ENCODE results near the gene RMND1. TPM values are rescaled to one million over a fixed set of nuclear protein-coding genes. Genes with fewer than 3 reads are reported as not detected.

RMND1 gene
- total and polyA plus RNA-seq, 9 of the 15 experiments (the other 6 are each of a cell fraction or from before 2014, with no cell fraction given) = 26.9 to 47.8 (median 36.2) TPM

GRCh38 chr6:151409260-151409659 lies 42.7 kb downstream of the RMND1 start:
- peaks cover 81% of the 10 kb centered on the region for H3K36me3 ChIP-seq (ENCODE audit: control insufficient read depth, insufficient read depth, low read length)
- no peak overlapping the region for H3K4me2 ChIP-seq (ENCODE audit: insufficient read depth, low read length)
- FAIRE-seq = no peak
- TF ChIP-seq KLF16 (IDR thresholded peaks at IDR 0.05) = no peak
- TF ChIP-seq ZNF436 (CRISPR knock-in tag; IDR thresholded peaks at IDR 0.05) = no peak
- no peak for TF ChIP-seq DACH1 (IDR thresholded peaks at IDR 0.05; ENCODE audit: partially characterized antibody)
- TF ChIP-seq EHMT2 (IDR thresholded peaks at IDR 0.05) = no peak
- TF ChIP-seq ZNF695 (CRISPR knock-in tag; IDR thresholded peaks at IDR 0.05) = no peak
- no peak for TF ChIP-seq ZNF431 (CRISPR knock-in tag; IDR thresholded peaks at IDR 0.05)
- no peak for TF ChIP-seq NR2C2 (CRISPR knock-in tag; IDR thresholded peaks at IDR 0.05)
- TF ChIP-seq NR2C2 (tag; IDR thresholded peaks at IDR 0.05) = no peak
- no peak for TF ChIP-seq BACH1 (tag; IDR thresholded peaks at IDR 0.05)
- TF ChIP-seq NFE2L1 (tag; IDR thresholded peaks at IDR 0.05; ENCODE audit: borderline replicate concordance, low read depth) = no peak
- no peak for TF ChIP-seq ZNF444 (CRISPR knock-in tag; IDR thresholded peaks at IDR 0.05)
- TF ChIP-seq GATAD2A (IDR thresholded peaks at IDR 0.05) = no peak
- TF ChIP-seq TCFL5 (CRISPR knock-in tag; conservative IDR thresholded peaks at IDR 0.05) = no peak
- no peak for TF ChIP-seq ZBTB5 (IDR thresholded peaks at IDR 0.05)
- no peak for TF ChIP-seq E4F1 (CRISPR knock-in tag; IDR thresholded peaks at IDR 0.05; ENCODE audit: borderline replicate concordance)
- no peak for TF ChIP-seq BRD9 (IDR thresholded peaks at IDR 0.05; ENCODE audit: low read depth, partially characterized antibody)

More at GRCh38 chr6:151409260-151409659, 42.7 kb downstream of the RMND1 start:
- no TSS peak for BruUV-seq (replicated peaks)
- ATAC-seq (no peak), DNase-seq (ENCODE audit: extremely low read depth in 1 of 4, low spot score in 3 of 4) (no peak)
- in situ Hi-C loops (cut with MboI) (loop anchor here (25.0 kb wide), 1 partner anchor 1578 kb away; the partner anchor contains the start of gene FBXO5), intact Hi-C loops (cut with micrococcal nuclease) (no loop called here)
- Histone ChIP-seq H4K20me1 (replicated peaks; ENCODE audit: control insufficient read depth, insufficient read depth, low read length) (no peaks in the 10 kb centered on the region), H3K4me1 (replicated peaks in 1 of 2; ENCODE audit: control insufficient read depth in 2 of 2, insufficient read depth in 2 of 2, low read length in 2 of 2) (no peaks in the 10 kb centered on the region), H3K79me2 (ENCODE audit: control insufficient read depth, insufficient read depth, low read length) (peaks cover 5% of the 10 kb centered on the region; the same call in 1 of the 3 replicates), H3K9me1 (ENCODE audit: control insufficient read depth, insufficient read depth, low read length) (no peaks in the 10 kb centered on the region), H3K27ac (ENCODE audit: extremely low read depth, low read depth, low read length) (no peak overlapping the region), H3K27me3 (ENCODE audit: control insufficient read depth in 2 of 2, insufficient read depth in 2 of 2, low read length in 2 of 2) (no peaks in the 10 kb centered on the region), H2AFZ (ENCODE audit: low read depth, low read length) (no peak overlapping the region), H3K9me3 (replicated peaks; ENCODE audit: control insufficient read depth, insufficient read depth, low read depth, low read length) (peaks cover 2% of the 10 kb centered on the region; the same call in 1 of the 2 replicates), H3K9ac (ENCODE audit: insufficient read depth in 1 of 2, low read depth in 2 of 2, low read length in 2 of 2) (no peak overlapping the region), H3K4me3 (no peak overlapping the region)
- WGBS (ENCODE audit: insufficient coverage, low coverage, missing lambda C conversion rate) = 94% methylated on average over 2 of the region's 2 CpGs
- CTCF ChIA-PET (ENCODE audit: low intra/inter-chr PET ratio) = no interaction called here
- POLR2A ChIA-PET = interaction anchor here (1.0 kb wide), 1 partner anchor 37 kb away, joined by 3 read pairs; no protein-coding TSS in a partner anchor

All from K562 (cell line).